T-helper 1 cell treated with Interleukin-12 subunit alpha and Interleukin-12 subunit beta and Interleukin-4 antibody, amounts not matched to agents 30 μg/mL and 1 μg/mL, for 36 hours (primary cell): ENCODE measurements around the gene PLD1.

Source experiments
- H3K27ac Mint-ChIP-seq: one replicate; pipeline ENCODE4 v1.8.0; 2021; ENCODE audit warnings: mild to moderate bottlenecking, mixed read lengths
- H3K27me3 Mint-ChIP-seq: one replicate; pipeline ENCODE4 v1.8.0; 2021; ENCODE audit warnings: low read depth, mixed read lengths
- H3K36me3 Mint-ChIP-seq: one replicate; pipeline ENCODE4 v1.8.0; 2021; ENCODE audit warnings: low read depth, mixed read lengths
- H3K4me1 Mint-ChIP-seq: one replicate; pipeline ENCODE4 v1.8.0; 2021; ENCODE audit warnings: low read depth, mixed read lengths
- H3K4me3 Mint-ChIP-seq: one replicate; pipeline ENCODE4 v1.8.0; 2021; ENCODE audit warnings: mild to moderate bottlenecking, moderate library complexity, mixed read lengths
- H3K9me3 Mint-ChIP-seq: one replicate; pipeline ENCODE4 v1.8.0; 2021; ENCODE audit warnings: mixed read lengths

PLD1 gene

DNA sequence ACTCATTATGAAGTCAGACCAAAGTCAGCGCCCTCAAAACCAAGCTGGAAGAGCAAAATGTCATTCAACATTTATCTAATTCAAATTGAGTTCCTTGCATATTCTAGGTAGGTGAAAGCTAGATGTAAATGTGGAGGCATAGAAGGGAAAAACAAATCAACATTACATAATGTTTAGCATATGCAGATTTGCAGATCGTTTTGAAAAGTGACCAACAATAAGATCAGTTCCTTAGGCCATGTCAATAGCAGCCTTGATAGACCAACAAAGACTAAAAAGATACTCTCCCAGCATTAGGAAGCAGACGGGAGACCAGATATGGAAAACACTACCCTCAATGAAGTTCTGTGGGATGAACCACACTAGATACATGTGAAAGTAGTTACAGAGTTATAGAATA, 83.0 kb downstream of the PLD1 start:
- no peaks in the 10 kb centered on the region for H3K36me3 Mint-ChIP-seq
- H3K4me3 Mint-ChIP-seq: no peak overlapping the region
- peaks cover 3% of the 10 kb centered on the region for H3K27me3 Mint-ChIP-seq
- H3K27ac Mint-ChIP-seq: no peak overlapping the region
- no peaks in the 10 kb centered on the region for H3K9me3 Mint-ChIP-seq
- H3K4me1 Mint-ChIP-seq: no peaks in the 10 kb centered on the region

DNA sequence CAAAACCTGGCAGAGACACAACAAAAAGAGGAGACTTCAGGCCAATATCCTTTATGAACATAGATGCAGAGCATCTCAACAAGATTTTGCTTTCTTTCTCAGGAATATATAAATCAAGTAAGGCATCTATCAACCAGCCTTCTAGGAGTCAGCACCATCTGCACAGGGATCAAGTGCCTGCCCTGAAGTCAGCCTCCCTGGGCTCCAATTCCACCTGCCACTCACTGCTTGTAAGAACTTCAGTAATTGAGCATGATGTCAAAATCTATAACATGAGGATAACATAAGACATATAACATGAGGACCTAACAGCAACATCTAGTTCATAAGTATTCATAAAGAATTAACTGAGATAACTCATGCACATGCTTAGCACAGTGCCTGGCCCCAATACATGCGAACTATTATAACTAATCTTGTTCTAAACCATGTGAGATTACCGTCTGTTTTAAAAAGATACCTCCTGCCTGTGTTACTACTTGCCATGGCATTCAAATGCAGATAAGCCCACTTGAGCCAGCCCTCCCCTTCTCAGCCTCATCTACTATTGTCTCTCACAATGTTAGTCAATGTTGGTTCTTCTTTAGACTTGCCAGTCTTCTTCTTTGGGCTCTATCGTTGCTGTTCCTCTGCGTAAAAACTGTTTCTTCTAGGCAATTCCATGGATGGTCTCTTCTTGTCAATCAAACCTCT, 91.6 kb downstream of the PLD1 start:
- Mint-ChIP-seq H3K36me3 (no peaks in the 10 kb centered on the region), H3K27ac (no peak overlapping the region)

DNA sequence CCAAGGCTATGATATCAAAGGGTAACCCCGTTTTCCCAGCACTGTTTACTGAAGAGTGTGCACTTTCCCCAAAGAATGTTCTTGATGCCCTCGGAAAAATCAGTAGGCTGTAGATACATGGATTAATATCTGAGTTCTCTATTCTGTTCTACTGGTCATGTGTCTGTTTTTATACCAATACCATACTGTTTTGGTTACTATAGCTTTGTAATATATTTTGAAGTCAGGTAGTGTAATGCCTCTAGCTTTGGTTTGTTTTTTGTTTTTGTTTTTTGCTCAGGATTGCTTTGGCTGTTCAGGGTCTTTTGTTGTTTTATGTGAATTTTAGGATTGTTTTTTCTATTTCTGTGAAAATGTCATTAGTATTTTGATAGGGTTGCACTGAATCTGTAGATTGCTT, 95.1 kb downstream of the PLD1 start:
- H3K4me3 Mint-ChIP-seq: no peak overlapping the region
- no peaks in the 10 kb centered on the region for H3K9me3 Mint-ChIP-seq
- H3K27ac Mint-ChIP-seq: no peak overlapping the region
- no peaks in the 10 kb centered on the region for H3K4me1 Mint-ChIP-seq
- peaks cover 7% of the 10 kb centered on the region for H3K27me3 Mint-ChIP-seq
- no peaks in the 10 kb centered on the region for H3K36me3 Mint-ChIP-seq

More for the DNA sequence above, 91.6 kb downstream of the PLD1 start:
- Mint-ChIP-seq H3K4me3 (no peak overlapping the region), H3K4me1 (no peaks in the 10 kb centered on the region), H3K9me3 (no peaks in the 10 kb centered on the region), H3K27me3 (peaks cover 7% of the 10 kb centered on the region)

DNA sequence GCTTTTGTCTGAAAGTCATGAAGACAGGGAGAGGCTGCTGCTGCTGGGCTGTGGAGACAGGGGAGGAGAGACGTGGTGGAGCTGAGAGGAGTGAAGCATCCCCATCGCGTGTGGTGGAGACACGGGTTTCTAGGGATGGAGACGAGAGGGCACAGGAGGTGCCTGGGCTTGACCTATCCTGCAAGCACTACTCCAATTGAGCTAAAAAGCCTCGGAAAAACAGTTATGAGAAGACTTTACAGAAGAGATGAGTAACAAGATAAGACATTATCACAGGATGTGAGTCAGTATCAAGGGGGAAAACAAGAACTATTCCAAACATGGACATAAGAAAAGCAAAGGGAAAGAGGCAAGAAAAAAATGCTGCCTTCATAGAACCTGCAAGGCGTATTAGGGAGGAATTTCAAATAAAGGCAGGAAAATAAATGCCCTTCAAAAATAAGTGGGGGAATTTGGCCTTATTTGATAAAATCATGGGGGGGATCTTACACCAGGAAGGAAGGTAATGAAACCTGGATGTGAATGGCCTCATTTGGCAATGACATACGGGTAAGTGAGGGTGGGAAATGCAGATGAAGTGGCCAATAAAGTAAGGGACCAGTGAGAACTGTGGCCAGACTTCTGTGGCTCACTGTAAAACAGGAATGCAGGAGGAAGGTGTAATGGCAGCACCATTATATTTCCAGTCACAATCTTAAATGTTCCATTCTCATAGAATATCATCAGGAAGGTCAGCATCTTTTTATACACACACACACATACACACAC, 97.9 kb downstream of the PLD1 start:
- Mint-ChIP-seq H3K4me1 (no peaks in the 10 kb centered on the region), H3K4me3 (no peak overlapping the region), H3K9me3 (no peaks in the 10 kb centered on the region), H3K27ac (no peak overlapping the region), H3K36me3 (no peaks in the 10 kb centered on the region), H3K27me3 (no peaks in the 10 kb centered on the region)

DNA sequence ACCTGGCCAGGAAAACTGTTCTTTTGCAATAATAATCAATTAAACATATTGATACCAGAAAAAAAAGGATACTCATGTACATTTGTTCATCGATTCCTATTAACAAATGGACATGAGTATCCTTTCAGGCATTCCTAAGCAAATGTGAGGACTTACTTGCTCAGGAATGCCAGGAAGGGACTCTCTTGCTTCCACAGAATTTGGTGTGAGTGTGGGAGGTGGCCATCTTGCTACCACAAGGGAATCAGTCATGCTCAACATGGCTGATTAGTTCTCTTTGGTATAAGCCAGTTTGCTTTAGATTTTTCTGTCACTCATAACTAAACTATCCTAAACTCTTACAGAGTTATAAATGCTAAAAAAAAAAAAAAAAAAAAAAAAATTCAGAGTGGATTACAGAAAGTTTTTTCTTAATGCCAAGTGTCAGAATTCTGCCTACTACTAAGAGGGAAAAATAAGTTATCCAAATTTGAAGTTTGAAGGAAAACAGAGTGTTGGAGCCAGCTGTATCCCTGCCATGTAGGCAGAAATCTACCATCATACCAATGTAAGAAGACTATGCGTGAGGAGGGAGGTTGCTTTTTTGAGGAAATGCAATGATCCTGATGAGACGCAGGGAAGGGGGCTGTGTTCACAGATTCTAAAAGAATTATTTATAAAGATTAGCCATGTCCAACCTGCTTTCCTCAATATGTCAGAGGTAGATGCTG, 98.7 kb downstream of the PLD1 start:
- no peaks in the 10 kb centered on the region for H3K9me3 Mint-ChIP-seq
- no peaks in the 10 kb centered on the region for H3K36me3 Mint-ChIP-seq
- H3K4me3 Mint-ChIP-seq: no peak overlapping the region
- H3K27me3 Mint-ChIP-seq: peaks cover under 1% of the 10 kb centered on the region
- no peaks in the 10 kb centered on the region for H3K4me1 Mint-ChIP-seq
- H3K27ac Mint-ChIP-seq: no peak overlapping the region

DNA sequence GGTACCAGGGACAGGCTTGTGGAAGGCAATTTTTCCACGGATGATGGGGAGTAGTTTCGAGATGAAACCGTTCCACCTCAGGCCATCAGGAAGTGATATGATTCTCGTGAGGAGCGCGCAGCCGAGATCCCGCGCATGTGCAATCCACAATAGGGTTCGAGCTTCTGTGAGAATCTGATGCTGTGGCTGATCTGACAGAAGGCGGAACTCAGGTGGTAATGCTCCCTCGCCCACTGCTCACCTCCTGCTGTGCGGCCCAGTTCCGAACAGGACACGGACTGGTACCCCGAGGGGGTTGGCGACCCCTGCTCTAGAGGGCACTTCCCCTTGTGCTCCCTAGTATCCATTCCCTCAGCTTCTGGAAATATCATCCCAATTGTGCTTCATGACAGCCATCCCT, 99.9 kb downstream of the PLD1 start:
- Mint-ChIP-seq H3K27ac (no peak overlapping the region), H3K27me3 (peaks cover 4% of the 10 kb centered on the region), H3K9me3 (no peaks in the 10 kb centered on the region), H3K4me3 (no peak overlapping the region), H3K36me3 (no peaks in the 10 kb centered on the region), H3K4me1 (no peaks in the 10 kb centered on the region)

DNA sequence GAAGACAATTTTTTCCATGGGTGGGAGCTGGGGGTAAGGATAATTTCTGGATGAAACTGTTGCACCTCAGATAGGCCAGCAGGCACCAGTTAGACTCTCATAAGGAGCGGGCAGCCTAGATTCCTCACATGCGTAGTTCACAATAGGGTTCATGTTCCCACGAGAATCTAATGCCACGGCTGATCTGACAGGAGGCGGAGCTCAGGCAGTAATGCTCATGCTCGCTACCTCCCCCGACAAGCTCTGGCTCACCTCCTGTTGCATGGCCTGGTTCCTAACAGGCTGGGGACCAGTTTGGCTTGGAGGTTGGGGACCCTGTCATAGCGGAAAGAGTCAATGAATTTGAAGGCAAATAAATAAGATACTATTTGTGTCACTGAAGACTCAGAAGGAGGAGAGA, 105.5 kb downstream of the PLD1 start:
- no peak overlapping the region for H3K27ac Mint-ChIP-seq
- no peaks in the 10 kb centered on the region for H3K36me3 Mint-ChIP-seq
- H3K9me3 Mint-ChIP-seq: peaks cover 5% of the 10 kb centered on the region
- H3K27me3 Mint-ChIP-seq: peaks cover 23% of the 10 kb centered on the region
- no peaks in the 10 kb centered on the region for H3K4me1 Mint-ChIP-seq
- H3K4me3 Mint-ChIP-seq: no peak overlapping the region

DNA sequence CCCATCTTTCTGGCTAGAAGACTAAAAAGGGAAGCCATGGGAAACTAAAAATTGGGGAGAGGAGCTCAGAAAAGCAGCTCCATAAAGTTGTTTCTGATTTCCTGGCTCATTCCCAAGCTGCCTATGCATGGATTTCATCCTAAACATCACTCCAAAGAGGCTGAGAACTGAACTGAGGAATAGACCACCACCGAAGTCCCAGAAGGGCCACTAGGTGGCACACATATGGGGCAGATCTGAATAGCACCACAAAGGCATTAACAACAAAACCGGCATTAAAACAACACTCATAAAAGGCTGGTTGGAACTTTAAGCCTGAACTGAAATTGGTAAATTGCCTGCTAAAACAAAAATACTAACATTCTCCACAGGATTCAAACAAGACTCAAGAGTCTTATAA, 106.3 kb downstream of the PLD1 start:
- Mint-ChIP-seq H3K4me3 (no peak overlapping the region), H3K27me3 (peaks cover 24% of the 10 kb centered on the region), H3K4me1 (no peaks in the 10 kb centered on the region), H3K27ac (no peak overlapping the region), H3K9me3 (peaks cover 5% of the 10 kb centered on the region), H3K36me3 (no peaks in the 10 kb centered on the region)

DNA sequence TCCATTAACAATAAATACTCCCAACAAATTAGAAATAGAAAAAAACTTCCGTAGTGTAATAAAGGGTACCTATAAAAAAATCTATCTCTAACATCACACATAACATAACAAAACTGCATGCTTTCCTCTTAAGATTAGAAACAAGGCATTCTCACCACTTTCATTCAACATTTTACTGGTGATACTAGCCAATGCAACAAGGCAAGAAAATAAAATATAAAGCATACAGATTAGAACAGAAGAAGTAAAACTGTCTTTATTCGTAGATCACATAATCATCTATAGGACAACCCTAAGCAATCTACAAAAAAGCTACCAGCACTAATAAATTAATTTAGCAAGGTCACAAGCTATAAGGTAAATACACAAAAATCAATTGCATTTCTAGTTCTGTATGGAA, 107.1 kb downstream of the PLD1 start:
- no peak overlapping the region for H3K27ac Mint-ChIP-seq

DNA sequence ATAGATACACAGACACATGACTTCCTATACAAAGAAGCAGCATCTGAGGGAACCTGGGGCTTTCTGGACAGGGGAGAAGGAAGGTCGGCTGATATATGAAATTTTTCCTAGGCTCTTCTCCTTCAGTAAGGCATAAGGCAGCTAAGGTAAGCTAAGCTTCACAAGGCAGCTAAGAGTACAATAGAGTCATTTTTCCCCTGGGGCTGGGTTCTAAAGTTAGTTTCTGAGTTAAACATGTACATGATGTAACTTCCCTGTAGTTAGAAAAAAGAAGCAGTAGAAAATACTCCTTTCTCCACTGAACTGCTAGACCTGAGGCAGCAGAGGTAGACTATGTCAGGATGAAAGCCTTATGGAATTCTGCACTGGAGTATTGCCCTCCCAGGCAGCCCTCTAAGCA, 109.6 kb downstream of the PLD1 start:
- H3K9me3 Mint-ChIP-seq: peaks cover 5% of the 10 kb centered on the region
- H3K4me1 Mint-ChIP-seq: no peaks in the 10 kb centered on the region
- no peak overlapping the region for H3K4me3 Mint-ChIP-seq
- no peak overlapping the region for H3K27ac Mint-ChIP-seq
- H3K36me3 Mint-ChIP-seq: no peaks in the 10 kb centered on the region
- peaks cover 24% of the 10 kb centered on the region for H3K27me3 Mint-ChIP-seq

More for the DNA sequence above, 107.1 kb downstream of the PLD1 start:
- no peaks in the 10 kb centered on the region for H3K4me1 Mint-ChIP-seq
- no peaks in the 10 kb centered on the region for H3K36me3 Mint-ChIP-seq
- no peak overlapping the region for H3K4me3 Mint-ChIP-seq
- peaks cover 28% of the 10 kb centered on the region for H3K27me3 Mint-ChIP-seq
- peaks cover 5% of the 10 kb centered on the region for H3K9me3 Mint-ChIP-seq

DNA sequence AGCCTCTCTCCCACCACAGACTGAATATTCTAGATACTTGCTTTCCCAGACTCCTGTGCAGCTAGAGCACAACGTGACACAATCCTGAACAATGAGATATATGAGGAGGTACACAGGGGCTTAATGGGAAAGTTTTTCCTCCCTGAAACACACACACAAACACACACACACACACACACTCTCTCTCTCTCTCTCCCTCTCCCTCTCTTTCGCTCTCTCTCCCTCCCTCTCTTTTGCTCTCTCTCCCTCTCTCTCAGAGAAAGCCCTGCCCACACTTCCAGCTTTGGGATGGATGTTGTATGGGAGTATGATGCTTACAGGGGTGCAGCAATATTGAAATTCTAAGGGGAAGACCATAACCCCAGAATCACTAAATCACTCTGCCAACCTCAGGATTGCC, 110.1 kb downstream of the PLD1 start:
- Mint-ChIP-seq H3K27me3 (peaks cover 24% of the 10 kb centered on the region), H3K27ac (no peak overlapping the region), H3K36me3 (no peaks in the 10 kb centered on the region), H3K4me3 (no peak overlapping the region), H3K9me3 (peaks cover 5% of the 10 kb centered on the region), H3K4me1 (no peaks in the 10 kb centered on the region)

DNA sequence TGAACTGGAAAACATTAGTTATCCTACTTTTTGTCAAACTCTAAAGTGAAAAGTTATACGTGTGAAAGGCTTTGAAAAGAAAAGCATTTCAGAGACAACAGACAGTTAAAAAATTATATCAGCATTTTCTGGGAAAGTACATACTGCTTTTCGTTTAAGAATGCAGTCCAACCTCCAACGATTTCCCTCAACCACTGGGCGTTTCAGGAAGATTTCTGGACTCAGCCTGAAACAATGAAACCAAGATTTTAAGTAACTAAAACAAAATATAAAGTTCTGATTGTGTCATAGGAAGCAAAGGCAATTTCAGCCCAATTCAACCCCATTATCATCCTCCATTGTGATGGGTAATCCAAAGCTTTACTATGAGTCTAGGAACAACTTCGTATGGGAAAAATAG, 110.7 kb downstream of the PLD1 start:
- Mint-ChIP-seq H3K36me3 (no peaks in the 10 kb centered on the region), H3K27ac (no peak overlapping the region), H3K27me3 (peaks cover 22% of the 10 kb centered on the region), H3K4me1 (no peaks in the 10 kb centered on the region), H3K9me3 (peaks cover 5% of the 10 kb centered on the region), H3K4me3 (no peak overlapping the region)

DNA sequence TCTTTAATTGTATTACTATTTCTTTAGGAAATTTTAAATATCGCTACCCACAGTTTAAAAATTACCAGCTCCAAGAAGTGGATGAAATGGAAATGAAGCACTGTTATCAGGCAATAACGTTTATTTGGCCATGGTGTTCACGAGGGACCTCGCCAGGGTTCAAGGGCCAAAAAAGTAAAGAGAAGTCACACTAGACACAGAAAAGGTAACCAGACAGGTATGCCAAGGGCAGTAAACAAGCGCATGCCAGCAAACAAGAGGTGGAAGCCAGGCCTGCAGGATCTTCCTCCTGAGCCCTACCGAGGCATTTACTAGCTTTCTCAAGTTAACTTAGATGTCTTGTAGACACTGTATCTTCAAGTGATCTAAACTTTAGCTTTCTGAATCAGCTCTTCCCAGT, 113.5 kb downstream of the PLD1 start:
- H3K4me3 Mint-ChIP-seq: no peak overlapping the region
- H3K36me3 Mint-ChIP-seq: no peaks in the 10 kb centered on the region
- no peaks in the 10 kb centered on the region for H3K9me3 Mint-ChIP-seq
- no peaks in the 10 kb centered on the region for H3K4me1 Mint-ChIP-seq
- H3K27me3 Mint-ChIP-seq: peaks cover 21% of the 10 kb centered on the region
- no peak overlapping the region for H3K27ac Mint-ChIP-seq

DNA sequence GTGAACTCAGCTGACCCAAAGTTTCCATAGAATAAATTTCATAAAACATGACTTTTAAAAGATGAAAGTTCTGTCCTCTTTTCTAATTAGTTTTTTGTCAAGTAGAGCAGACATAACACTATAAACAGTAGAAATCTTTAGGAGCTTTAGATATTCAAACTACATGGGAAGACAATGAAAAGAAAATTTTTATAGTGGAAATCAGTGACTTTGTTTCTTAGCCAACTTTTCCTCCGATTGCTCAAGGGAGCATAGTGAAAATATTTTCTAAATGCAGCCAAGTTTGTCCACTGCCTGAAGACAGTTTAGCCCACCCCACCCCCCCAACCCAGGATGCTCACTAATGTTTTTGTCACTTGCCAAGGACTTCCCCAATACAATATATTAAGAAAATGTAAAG, 114.9 kb downstream of the PLD1 start:
- Mint-ChIP-seq H3K27me3 (peaks cover 16% of the 10 kb centered on the region), H3K36me3 (no peaks in the 10 kb centered on the region), H3K9me3 (no peaks in the 10 kb centered on the region), H3K4me3 (no peak overlapping the region), H3K27ac (no peak overlapping the region), H3K4me1 (peaks cover 3% of the 10 kb centered on the region)

DNA sequence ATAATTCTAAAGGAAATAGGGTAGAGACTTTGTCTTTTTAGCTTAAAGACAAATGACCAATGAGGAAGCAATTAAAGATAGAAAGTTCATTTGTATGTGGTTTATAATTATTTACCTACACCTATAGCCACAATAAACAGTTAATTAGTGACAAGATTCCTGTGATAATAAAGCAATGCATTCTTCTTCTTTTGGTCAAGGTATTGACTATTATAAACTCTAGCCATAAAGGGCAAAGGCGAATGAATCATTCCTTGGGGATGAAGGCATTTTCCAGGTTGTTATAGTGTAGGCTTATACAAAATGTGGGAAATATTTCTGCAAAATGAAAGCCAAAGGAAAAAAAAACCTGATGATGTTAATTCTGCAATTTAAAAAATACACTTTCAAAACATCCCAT, 115.4 kb downstream of the PLD1 start:
- peaks cover 14% of the 10 kb centered on the region for H3K27me3 Mint-ChIP-seq
- no peaks in the 10 kb centered on the region for H3K9me3 Mint-ChIP-seq
- peaks cover 6% of the 10 kb centered on the region for H3K4me1 Mint-ChIP-seq
- H3K36me3 Mint-ChIP-seq: no peaks in the 10 kb centered on the region
- H3K27ac Mint-ChIP-seq: no peak overlapping the region
- H3K4me3 Mint-ChIP-seq: no peak overlapping the region
